Astrocyte (in vitro differentiated cells and primary cell): ENCODE measurements around the gene CFTR. TPM values are rescaled to one million over a fixed set of nuclear protein-coding genes. Genes with fewer than 3 reads are reported as not detected.
"Not testable (repeated sequence)": the region's sequence is repeated elsewhere in the genome, so short reads cannot be mapped to it uniquely, and the experiment has no call there.

ENCODE experiments used
- DNase-seq: peaks from one replicate; pipeline ENCODE4 v3.0.0-alpha.2; 2010; ENCODE audit warnings: low read depth
- FAIRE-seq: peaks from 2 replicates; lab custom pipeline; 2011; peaks lifted over from hg19 to GRCh38; lab: Jason Lieb, UNC
- H2AFZ ChIP-seq: 2 replicates; pipeline ENCODE4 v1.6.0; 2012; ENCODE audit warnings: low read depth, low read length, inconsistent platforms
- H3K27ac ChIP-seq: 2 replicates; pipeline ENCODE4 v1.5.1; 2011; ENCODE audit warnings: low read depth, low read length, inconsistent platforms
- H3K27me3 ChIP-seq: 2 replicates; pipeline ENCODE4 v1.6.0; 2011; ENCODE audit warnings: low read length, inconsistent platforms; ENCODE audit not compliant: insufficient read depth
- H3K36me3 ChIP-seq: 2 replicates; pipeline ENCODE4 v1.5.1; 2011; ENCODE audit warnings: low read length, inconsistent platforms; ENCODE audit not compliant: insufficient read depth
- H3K4me1 ChIP-seq: 2 replicates; pipeline ENCODE4 v1.5.1; 2011; ENCODE audit warnings: low read length, inconsistent platforms; ENCODE audit not compliant: insufficient read depth
- H3K4me2 ChIP-seq: 2 replicates; pipeline ENCODE4 v1.6.0; 2012; ENCODE audit warnings: low read length, inconsistent platforms
- H3K4me3 ChIP-seq: 2 replicates; pipeline ENCODE4 v1.5.1; 2011; ENCODE audit warnings: low read depth, mild to moderate bottlenecking, low read length, inconsistent platforms; ENCODE audit not compliant: insufficient read depth
- H3K79me2 ChIP-seq: 2 replicates; pipeline ENCODE4 v1.6.0; 2012; ENCODE audit warnings: mild to moderate bottlenecking, low read length, inconsistent platforms; ENCODE audit not compliant: insufficient read depth
- H3K9ac ChIP-seq: 2 replicates; pipeline ENCODE4 v1.6.0; 2012; ENCODE audit warnings: mild to moderate bottlenecking, low read length, inconsistent platforms
- H3K9me3 ChIP-seq: 2 replicates; pipeline ENCODE4 v1.5.1; 2012; ENCODE audit warnings: low read depth, mild to moderate bottlenecking, low read length, inconsistent platforms; ENCODE audit not compliant: insufficient read depth
- H4K20me1 ChIP-seq: 2 replicates; pipeline ENCODE4 v1.6.0; 2012; ENCODE audit warnings: low read length, inconsistent platforms; ENCODE audit not compliant: insufficient read depth
- H3K27ac Mint-ChIP-seq: one replicate; pipeline ENCODE4 v1.8.0; 2021; ENCODE audit warnings: mild to moderate bottlenecking, mixed read lengths; ENCODE audit not compliant: unreplicated experiment
- H3K27me3 Mint-ChIP-seq: one replicate; pipeline ENCODE4 v1.8.0; 2021; ENCODE audit warnings: low read depth, mixed read lengths; ENCODE audit not compliant: unreplicated experiment
- H3K36me3 Mint-ChIP-seq: one replicate; pipeline ENCODE4 v1.8.0; 2021; ENCODE audit warnings: low read depth, mixed read lengths; ENCODE audit not compliant: unreplicated experiment
- H3K4me1 Mint-ChIP-seq: one replicate; pipeline ENCODE4 v1.8.0; 2021; ENCODE audit warnings: low read depth, mixed read lengths; ENCODE audit not compliant: unreplicated experiment
- H3K4me3 Mint-ChIP-seq: one replicate; pipeline ENCODE4 v1.8.0; 2021; ENCODE audit warnings: mild to moderate bottlenecking, moderate library complexity, mixed read lengths; ENCODE audit not compliant: unreplicated experiment
- H3K9me3 Mint-ChIP-seq: one replicate; pipeline ENCODE4 v1.8.0; 2021; ENCODE audit warnings: mild to moderate bottlenecking, mixed read lengths; ENCODE audit not compliant: unreplicated experiment
- EZH2 ChIP-seq: IDR thresholded peaks from 2 replicates; pipeline ENCODE4 v1.6.1; 2012; ENCODE audit warnings: mild to moderate bottlenecking, low read length, inconsistent platforms; ENCODE audit not compliant: insufficient read depth
- total RNA-seq: library from RNA; stranded (reverse); gene quantifications from 2 replicates; pipeline ENCODE4 v1.2.1, GENCODE V29; 2021
- TF ChIP-seq, protein P1 (sequence below): IDR thresholded peaks from 2 replicates; pipeline ENCODE4 v1.5.1; 2011; ENCODE audit warnings: low read depth, mild to moderate bottlenecking, inconsistent platforms, low read length, moderate library complexity; ENCODE audit not compliant: insufficient read depth

The CFTR gene
- total RNA-seq, 1 donor from 2014 or later, result 2.5 TPM

GRCh38 chr7:117706210-117706609 is 226.4 kb downstream of the CFTR start:
- no peak overlapping the region for H2AFZ ChIP-seq
- H3K27me3 Mint-ChIP-seq, result no peaks in the 10 kb centered on the region
- H3K36me3 Mint-ChIP-seq, result no peaks in the 10 kb centered on the region
- H3K4me1 ChIP-seq, result no peaks in the 10 kb centered on the region
- H3K79me2 ChIP-seq, result no peaks in the 10 kb centered on the region
- H3K9ac ChIP-seq, result no peak overlapping the region
- no peak for TF ChIP-seq EZH2
- TF ChIP-seq, protein P1, sequence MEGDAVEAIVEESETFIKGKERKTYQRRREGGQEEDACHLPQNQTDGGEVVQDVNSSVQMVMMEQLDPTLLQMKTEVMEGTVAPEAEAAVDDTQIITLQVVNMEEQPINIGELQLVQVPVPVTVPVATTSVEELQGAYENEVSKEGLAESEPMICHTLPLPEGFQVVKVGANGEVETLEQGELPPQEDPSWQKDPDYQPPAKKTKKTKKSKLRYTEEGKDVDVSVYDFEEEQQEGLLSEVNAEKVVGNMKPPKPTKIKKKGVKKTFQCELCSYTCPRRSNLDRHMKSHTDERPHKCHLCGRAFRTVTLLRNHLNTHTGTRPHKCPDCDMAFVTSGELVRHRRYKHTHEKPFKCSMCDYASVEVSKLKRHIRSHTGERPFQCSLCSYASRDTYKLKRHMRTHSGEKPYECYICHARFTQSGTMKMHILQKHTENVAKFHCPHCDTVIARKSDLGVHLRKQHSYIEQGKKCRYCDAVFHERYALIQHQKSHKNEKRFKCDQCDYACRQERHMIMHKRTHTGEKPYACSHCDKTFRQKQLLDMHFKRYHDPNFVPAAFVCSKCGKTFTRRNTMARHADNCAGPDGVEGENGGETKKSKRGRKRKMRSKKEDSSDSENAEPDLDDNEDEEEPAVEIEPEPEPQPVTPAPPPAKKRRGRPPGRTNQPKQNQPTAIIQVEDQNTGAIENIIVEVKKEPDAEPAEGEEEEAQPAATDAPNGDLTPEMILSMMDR, result no peak
- DNase-seq, result no peak
- no peak overlapping the region for H3K4me3 ChIP-seq
- FAIRE-seq, result no peak
- peaks cover 2% of the 10 kb centered on the region for H3K9me3 Mint-ChIP-seq
- no peaks in the 10 kb centered on the region for H4K20me1 ChIP-seq
- H3K27ac ChIP-seq, result no peak overlapping the region
- H3K27ac Mint-ChIP-seq, result no peak overlapping the region
- no peak overlapping the region for H3K4me2 ChIP-seq
- no peaks in the 10 kb centered on the region for H3K36me3 ChIP-seq
- H3K27me3 ChIP-seq, result no peaks in the 10 kb centered on the region
- no peaks in the 10 kb centered on the region for H3K9me3 ChIP-seq
- no peak overlapping the region for H3K4me3 Mint-ChIP-seq
- no peaks in the 10 kb centered on the region for H3K4me1 Mint-ChIP-seq

- no peak overlapping the region for H3K4me2 ChIP-seq
- FAIRE-seq, result no peak
Observed at GRCh38 chr7:117707080-117707479, 227.3 kb downstream of the CFTR start.

DNA sequence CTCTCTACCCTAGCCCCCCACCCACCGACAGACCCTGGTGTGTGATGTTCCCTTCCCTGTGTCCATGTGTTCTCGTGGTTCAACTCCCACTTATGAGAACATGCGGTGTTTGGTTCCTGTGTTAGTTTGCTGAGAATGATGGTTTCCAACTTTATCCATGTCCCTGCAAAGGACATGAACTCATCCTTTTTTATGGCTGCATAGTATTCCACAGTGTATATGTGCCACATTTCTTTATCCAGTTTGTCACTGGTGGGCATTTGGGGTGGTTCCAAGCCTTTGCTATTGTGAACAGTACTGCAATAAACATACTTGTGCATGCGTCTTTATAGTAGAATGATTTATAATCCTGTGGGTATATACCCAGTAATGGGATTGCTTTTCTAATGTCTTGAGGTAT is 228.3 kb downstream of the CFTR start:
- H3K4me2 ChIP-seq, H3K4me3 ChIP-seq, DNase-seq, H3K9me3 Mint-ChIP-seq, H3K36me3 ChIP-seq, H3K4me1 ChIP-seq, H2AFZ ChIP-seq, H3K27ac ChIP-seq, H3K27me3 Mint-ChIP-seq, H3K79me2 ChIP-seq, H4K20me1 ChIP-seq, H3K27me3 ChIP-seq, H3K4me3 Mint-ChIP-seq, H3K36me3 Mint-ChIP-seq, H3K9ac ChIP-seq, H3K4me1 Mint-ChIP-seq, H3K9me3 ChIP-seq, H3K27ac Mint-ChIP-seq, FAIRE-seq: not testable (repeated sequence)

More at GRCh38 chr7:117707080-117707479, 227.3 kb downstream of the CFTR start:
- no peaks in the 10 kb centered on the region for H3K9me3 ChIP-seq
- TF ChIP-seq, protein P1, result no peak
- TF ChIP-seq EZH2, result no peak
- no peak overlapping the region for H3K4me3 ChIP-seq
- Mint-ChIP-seq H3K27ac (no peak overlapping the region), H3K4me3 (no peak overlapping the region), H3K9me3 (peaks cover 2% of the 10 kb centered on the region), H3K27me3 (no peaks in the 10 kb centered on the region), H3K4me1 (no peaks in the 10 kb centered on the region), H3K36me3 (no peaks in the 10 kb centered on the region)
- no peak overlapping the region for H3K9ac ChIP-seq
- no peaks in the 10 kb centered on the region for H3K4me1 ChIP-seq
- DNase-seq, result no peak
- H3K36me3 ChIP-seq, result no peaks in the 10 kb centered on the region
- H4K20me1 ChIP-seq, result no peaks in the 10 kb centered on the region
- no peaks in the 10 kb centered on the region for H3K79me2 ChIP-seq
- H2AFZ ChIP-seq, result no peak overlapping the region
- H3K27ac ChIP-seq, result no peak overlapping the region
- H3K27me3 ChIP-seq, result no peaks in the 10 kb centered on the region
